Loucy (cell line): ENCODE measurements around the gene RTL10.
"Not testable (repeated sequence)": the region's sequence is repeated elsewhere in the genome, so short reads cannot be mapped to it uniquely, and the experiment has no call there.

Experiments used
- H2AFZ ChIP-seq: fragments of 200-600 bp; sonication (generic); 2 replicates; pipeline ENCODE4 v1.6.0; 2016; ENCODE audit warnings: antibody characterized with exemption, mild to moderate bottlenecking, low read length, moderate library complexity
- H3F3A ChIP-seq: fragments of 200-600 bp; 2 replicates; pipeline ENCODE4 v1.6.0; 2016; ENCODE audit warnings: antibody characterized with exemption, low read depth, mild to moderate bottlenecking
- H3K27me3 ChIP-seq: fragments of 200-600 bp; sonication (generic); 2 replicates; pipeline ENCODE4 v1.6.1; 2014; ENCODE audit warnings: low read length, mild to moderate bottlenecking; ENCODE audit not compliant: insufficient read depth, poor library complexity, severe bottlenecking
- H3K36me3 ChIP-seq: fragments of 200-600 bp; sonication (generic); 2 replicates; pipeline ENCODE4 v1.6.1; 2016; ENCODE audit warnings: low read length; ENCODE audit not compliant: insufficient read depth
- H3K4me1 ChIP-seq: fragments of 200-600 bp; sonication (generic); 2 replicates; pipeline ENCODE4 v1.5.1; 2014; ENCODE audit warnings: low read length, mild to moderate bottlenecking; ENCODE audit not compliant: insufficient read depth, poor library complexity, severe bottlenecking
- H3K4me2 ChIP-seq: fragments of 200-600 bp; sonication (generic); 2 replicates; pipeline ENCODE4 v1.6.0; 2014; ENCODE audit warnings: antibody characterized with exemption, low read length, low read depth, mild to moderate bottlenecking; ENCODE audit not compliant: poor library complexity, severe bottlenecking
- H3K4me3 ChIP-seq: fragments of 200-600 bp; sonication (generic); 2 replicates; pipeline ENCODE4 v1.5.1; 2014; ENCODE audit warnings: low read length, mild to moderate bottlenecking, mixed read lengths; ENCODE audit not compliant: poor library complexity, severe bottlenecking
- H3K79me2 ChIP-seq: fragments of 200-600 bp; sonication (generic); 2 replicates; pipeline ENCODE4 v1.6.1; 2014; ENCODE audit warnings: low read length; ENCODE audit not compliant: insufficient read depth
- H3K9ac ChIP-seq: fragments of 200-600 bp; sonication (generic); 2 replicates; pipeline ENCODE4 v1.6.0; 2014; ENCODE audit warnings: mild to moderate bottlenecking, low read depth, low read length, moderate library complexity; ENCODE audit not compliant: poor library complexity, severe bottlenecking
- H3K9me2 ChIP-seq: fragments of 200-600 bp; sonication (generic); replicated peaks from 2 replicates; pipeline ENCODE4 v1.6.1; 2016; ENCODE audit warnings: low read depth, low read length, mixed read lengths
- H3K9me3 ChIP-seq: fragments of 200-600 bp; sonication (generic); 2 replicates; pipeline ENCODE4 v1.6.1; 2014; ENCODE audit warnings: mild to moderate bottlenecking, antibody characterized with exemption, low read length, low read depth; ENCODE audit not compliant: insufficient read depth
- H4K20me1 ChIP-seq: fragments of 200-600 bp; sonication (generic); 2 replicates; pipeline ENCODE4 v1.6.0; 2014; ENCODE audit warnings: antibody characterized with exemption, low read length, mild to moderate bottlenecking; ENCODE audit not compliant: insufficient read depth, poor library complexity, severe bottlenecking
- EZH2phosphoT487 ChIP-seq: fragments of 200-600 bp; IDR thresholded peaks from 2 replicates; pipeline ENCODE4 v1.6.1; 2018; ENCODE audit warnings: antibody characterized with exemption, mild to moderate bottlenecking, moderate library complexity, borderline replicate concordance
- TF ChIP-seq, protein P1 (sequence below): fragments of 200-600 bp; sonication (generic); conservative IDR thresholded peaks from 2 replicates; pipeline ENCODE4 v1.5.1; 2014; ENCODE audit warnings: mild to moderate bottlenecking, antibody characterized with exemption, low read length

The RTL10 gene

DNA sequence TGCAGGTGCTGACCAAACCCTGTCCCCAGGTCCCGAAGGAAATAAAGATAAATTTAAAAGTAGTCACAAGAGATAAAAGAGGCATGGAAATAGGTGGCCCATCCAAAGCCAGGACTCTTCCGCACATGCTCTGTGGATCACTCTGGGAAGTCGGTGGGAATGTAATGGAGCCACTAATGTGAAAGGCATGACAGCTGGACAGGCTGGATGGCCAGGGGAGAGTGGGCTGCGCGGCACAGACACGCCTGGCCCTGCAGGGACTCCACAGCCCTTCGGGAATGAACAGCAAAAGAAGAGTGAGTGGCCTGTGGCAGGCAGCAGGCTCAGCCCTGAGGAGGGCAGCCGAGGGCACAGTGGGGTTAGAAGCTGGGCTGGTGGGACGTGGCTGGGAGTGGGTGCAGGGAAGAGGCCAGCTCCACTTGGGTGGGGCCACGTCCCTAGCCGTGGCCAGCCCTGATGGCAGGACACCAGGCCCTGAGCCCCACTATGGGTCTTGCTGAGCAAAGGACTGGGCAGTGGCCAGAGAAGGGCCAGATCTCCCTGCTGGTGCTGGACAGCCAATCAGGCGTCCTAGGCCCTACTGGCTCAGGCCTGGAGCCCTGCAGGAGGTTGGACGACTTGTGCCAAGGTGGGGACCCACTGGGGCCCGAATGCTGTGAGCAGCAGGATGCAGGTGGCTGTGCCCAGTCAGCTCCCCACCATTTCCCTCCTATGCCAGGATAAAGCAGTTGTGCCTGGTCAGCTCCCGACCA lies 31.3 kb upstream of the RTL10 start:
- TF ChIP-seq EZH2phosphoT487 = no peak
- TF ChIP-seq, protein P1, sequence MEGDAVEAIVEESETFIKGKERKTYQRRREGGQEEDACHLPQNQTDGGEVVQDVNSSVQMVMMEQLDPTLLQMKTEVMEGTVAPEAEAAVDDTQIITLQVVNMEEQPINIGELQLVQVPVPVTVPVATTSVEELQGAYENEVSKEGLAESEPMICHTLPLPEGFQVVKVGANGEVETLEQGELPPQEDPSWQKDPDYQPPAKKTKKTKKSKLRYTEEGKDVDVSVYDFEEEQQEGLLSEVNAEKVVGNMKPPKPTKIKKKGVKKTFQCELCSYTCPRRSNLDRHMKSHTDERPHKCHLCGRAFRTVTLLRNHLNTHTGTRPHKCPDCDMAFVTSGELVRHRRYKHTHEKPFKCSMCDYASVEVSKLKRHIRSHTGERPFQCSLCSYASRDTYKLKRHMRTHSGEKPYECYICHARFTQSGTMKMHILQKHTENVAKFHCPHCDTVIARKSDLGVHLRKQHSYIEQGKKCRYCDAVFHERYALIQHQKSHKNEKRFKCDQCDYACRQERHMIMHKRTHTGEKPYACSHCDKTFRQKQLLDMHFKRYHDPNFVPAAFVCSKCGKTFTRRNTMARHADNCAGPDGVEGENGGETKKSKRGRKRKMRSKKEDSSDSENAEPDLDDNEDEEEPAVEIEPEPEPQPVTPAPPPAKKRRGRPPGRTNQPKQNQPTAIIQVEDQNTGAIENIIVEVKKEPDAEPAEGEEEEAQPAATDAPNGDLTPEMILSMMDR = no peak
- Histone ChIP-seq H3K4me2 (peak overlapping the region; percentile 40), H3K9me3 (no peaks in the 10 kb centered on the region), H2AFZ (no peak overlapping the region), H3K9ac (peak overlapping the region; percentile 55), H3K9me2 (no peaks in the 10 kb centered on the region), H4K20me1 (no peaks in the 10 kb centered on the region), H3K27me3 (no peaks in the 10 kb centered on the region), H3K36me3 (no peaks in the 10 kb centered on the region), H3F3A (peaks cover 3% of the 10 kb centered on the region; the same call in 1 of the 2 replicates), H3K79me2 (peaks cover 11% of the 10 kb centered on the region; the same call in 1 of the 2 replicates), H3K4me1 (peaks cover 48% of the 10 kb centered on the region), H3K4me3 (no peak overlapping the region)

DNA sequence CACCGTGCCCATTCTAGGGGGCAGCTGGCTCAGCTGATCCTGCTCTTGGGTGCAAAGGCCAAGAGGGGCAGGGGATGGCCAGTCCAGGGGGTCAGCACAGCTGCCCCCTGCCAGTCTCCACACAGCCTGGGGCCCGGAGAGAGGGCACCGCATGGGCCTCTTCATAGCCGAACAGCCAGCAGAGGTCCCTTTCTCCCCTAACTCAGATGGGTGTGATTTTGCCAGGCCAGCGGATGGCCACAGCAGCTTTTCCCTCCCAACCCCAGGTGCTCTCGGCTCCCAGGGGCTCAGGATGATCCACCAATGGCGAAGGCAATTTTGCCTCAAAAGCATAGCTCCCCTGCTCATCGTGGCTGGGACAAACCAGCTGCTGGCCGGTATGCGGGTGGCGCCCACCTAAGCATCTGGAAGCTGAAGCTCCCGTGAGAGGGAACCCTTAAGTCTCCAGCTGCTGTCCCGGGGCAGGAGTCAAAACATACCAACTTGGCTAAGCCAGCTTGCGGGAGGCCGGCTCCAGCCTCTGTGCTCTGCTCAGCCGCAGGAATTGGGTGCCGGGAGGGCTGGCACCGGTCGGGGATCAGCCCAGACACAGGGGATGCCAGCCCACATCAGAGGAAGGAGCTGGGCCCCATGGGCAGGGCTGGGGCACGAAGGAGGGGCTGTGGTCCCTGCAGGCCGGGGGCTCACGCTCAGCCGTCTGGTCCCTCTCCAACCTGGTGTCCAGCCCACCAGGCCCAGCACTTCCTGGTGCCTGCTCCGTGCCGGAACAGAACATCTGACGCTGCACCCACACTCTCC lies 30.5 kb upstream of the RTL10 start:
- H3K27me3 ChIP-seq = no peaks in the 10 kb centered on the region
- H2AFZ ChIP-seq = no peak overlapping the region
- TF ChIP-seq EZH2phosphoT487 = no peak
- TF ChIP-seq, protein P1 = no peak
- no peaks in the 10 kb centered on the region for H3K36me3 ChIP-seq
- H3K4me2 ChIP-seq = no peak overlapping the region
- no peak overlapping the region for H3K9ac ChIP-seq
- H4K20me1 ChIP-seq = no peaks in the 10 kb centered on the region
- peaks cover 39% of the 10 kb centered on the region for H3K4me1 ChIP-seq
- H3K4me3 ChIP-seq = no peak overlapping the region
- no peaks in the 10 kb centered on the region for H3F3A ChIP-seq
- H3K9me3 ChIP-seq = no peaks in the 10 kb centered on the region
- peaks cover 11% of the 10 kb centered on the region; the same call in 1 of the 2 replicates for H3K79me2 ChIP-seq
- H3K9me2 ChIP-seq = no peaks in the 10 kb centered on the region

GRCh38 chr22:19884161-19884953 lies 29.7 kb upstream of the RTL10 start:
- Histone ChIP-seq H3K9me2 (no peaks in the 10 kb centered on the region), H3K9ac (no peak overlapping the region), H3K4me3 (no peak overlapping the region), H3K79me2 (peaks cover 11% of the 10 kb centered on the region; the same call in 1 of the 2 replicates), H3K9me3 (no peaks in the 10 kb centered on the region), H3K4me1 (peaks cover 33% of the 10 kb centered on the region), H3F3A (no peaks in the 10 kb centered on the region), H3K4me2 (no peak overlapping the region), H3K27me3 (no peaks in the 10 kb centered on the region), H3K36me3 (no peaks in the 10 kb centered on the region), H4K20me1 (no peaks in the 10 kb centered on the region), H2AFZ (no peak overlapping the region)
- TF ChIP-seq EZH2phosphoT487 = no peak
- TF ChIP-seq, protein P1 = no peak

- not testable (repeated sequence) for H3K27me3 ChIP-seq, H3F3A ChIP-seq, H3K4me3 ChIP-seq, H3K36me3 ChIP-seq, H3K9me3 ChIP-seq, H3K4me2 ChIP-seq, H2AFZ ChIP-seq, H3K9me2 ChIP-seq, H3K9ac ChIP-seq, H4K20me1 ChIP-seq
- Histone ChIP-seq H3K79me2 (peaks cover 10% of the 10 kb centered on the region; the same call in 1 of the 2 replicates), H3K4me1 (peaks cover 33% of the 10 kb centered on the region)
These were observed 28.8 kb upstream of the RTL10 start for GRCh38 chr22:19883446-19883845.
